ENCODE data around the gene HKDC1. TPM values are rescaled to one million over a fixed set of nuclear protein-coding genes. Genes with fewer than 3 reads are reported as not detected.

HKDC1 gene
- total RNA-seq, 1 experiment from 2014 or later: 0.52 TPM

- Histone ChIP-seq H3K4me3 (ENCODE audit: low read depth, low read length, poor library complexity, severe bottlenecking) (no peak overlapping the region), H3K27ac (ENCODE audit: low read depth, low read length, poor library complexity, severe bottlenecking) (no peak overlapping the region), H3K27me3 (replicated peaks; ENCODE audit: insufficient read depth, low read depth, low read length, poor library complexity) (no peaks in the 10 kb centered on the region), H3K4me1 (ENCODE audit: insufficient read depth, low read length, poor library complexity, severe bottlenecking) (no peaks in the 10 kb centered on the region), H3K9me3 (ENCODE audit: low read depth, low read length, poor library complexity, severe bottlenecking) (no peaks in the 10 kb centered on the region), H3K36me3 (ENCODE audit: insufficient read depth, low read length, poor library complexity, severe bottlenecking) (no peaks in the 10 kb centered on the region)
- BruUV-seq (replicated peaks): no TSS peak
- POLR2A ChIA-PET (ENCODE audit: low non-redundant PET): no interaction called here
- no peak for DNase-seq (ENCODE audit: low spot score)
- no peak for TF ChIP-seq EZH2 (IDR thresholded peaks at IDR 0.05; ENCODE audit: borderline replicate concordance, low read depth, low read length, poor library complexity, severe bottlenecking)
- TF ChIP-seq, protein P1, sequence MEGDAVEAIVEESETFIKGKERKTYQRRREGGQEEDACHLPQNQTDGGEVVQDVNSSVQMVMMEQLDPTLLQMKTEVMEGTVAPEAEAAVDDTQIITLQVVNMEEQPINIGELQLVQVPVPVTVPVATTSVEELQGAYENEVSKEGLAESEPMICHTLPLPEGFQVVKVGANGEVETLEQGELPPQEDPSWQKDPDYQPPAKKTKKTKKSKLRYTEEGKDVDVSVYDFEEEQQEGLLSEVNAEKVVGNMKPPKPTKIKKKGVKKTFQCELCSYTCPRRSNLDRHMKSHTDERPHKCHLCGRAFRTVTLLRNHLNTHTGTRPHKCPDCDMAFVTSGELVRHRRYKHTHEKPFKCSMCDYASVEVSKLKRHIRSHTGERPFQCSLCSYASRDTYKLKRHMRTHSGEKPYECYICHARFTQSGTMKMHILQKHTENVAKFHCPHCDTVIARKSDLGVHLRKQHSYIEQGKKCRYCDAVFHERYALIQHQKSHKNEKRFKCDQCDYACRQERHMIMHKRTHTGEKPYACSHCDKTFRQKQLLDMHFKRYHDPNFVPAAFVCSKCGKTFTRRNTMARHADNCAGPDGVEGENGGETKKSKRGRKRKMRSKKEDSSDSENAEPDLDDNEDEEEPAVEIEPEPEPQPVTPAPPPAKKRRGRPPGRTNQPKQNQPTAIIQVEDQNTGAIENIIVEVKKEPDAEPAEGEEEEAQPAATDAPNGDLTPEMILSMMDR (conservative IDR thresholded peaks at IDR 0.05; ENCODE audit: low read depth, low read length): no peak
- CTCF ChIA-PET: no interaction called here
- intact Hi-C loops (cut with micrococcal nuclease; ENCODE audit: unreplicated experiment): no loop called here
Measured at GRCh38 chr10:69270990-69271389, 50.9 kb downstream of the HKDC1 start.

DNA sequence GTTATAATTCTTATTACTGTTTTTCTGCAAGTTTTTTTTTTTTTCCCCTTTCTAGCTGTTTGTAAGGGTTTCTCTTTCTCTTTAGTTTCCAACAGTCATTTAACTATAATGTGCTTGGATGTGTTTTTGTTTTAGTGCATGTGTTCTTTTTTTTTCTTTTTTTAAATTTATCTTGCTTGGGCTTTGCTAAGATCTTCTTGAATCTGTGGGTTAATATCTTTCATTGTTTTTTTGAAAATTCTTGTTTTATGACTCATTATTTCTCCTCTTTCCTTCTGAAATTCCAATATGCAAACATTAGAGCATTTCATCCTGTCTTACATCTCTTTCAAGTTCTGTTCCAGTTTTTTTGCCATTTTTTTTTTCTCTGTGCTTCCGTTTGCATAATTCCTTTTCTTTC, 52.5 kb downstream of the HKDC1 start:
- H3K27ac ChIP-seq (ENCODE audit: low read depth, low read length, poor library complexity, severe bottlenecking): no peak overlapping the region
- H3K27me3 ChIP-seq (replicated peaks; ENCODE audit: insufficient read depth, low read depth, low read length, poor library complexity): no peaks in the 10 kb centered on the region
- TF ChIP-seq, protein P1 (conservative IDR thresholded peaks at IDR 0.05; ENCODE audit: low read depth, low read length): no peak
- TF ChIP-seq EZH2 (IDR thresholded peaks at IDR 0.05; ENCODE audit: borderline replicate concordance, low read depth, low read length, poor library complexity, severe bottlenecking): no peak
- H3K36me3 ChIP-seq (ENCODE audit: insufficient read depth, low read length, poor library complexity, severe bottlenecking): no peaks in the 10 kb centered on the region
- no peak overlapping the region for H3K4me3 ChIP-seq (ENCODE audit: low read depth, low read length, poor library complexity, severe bottlenecking)
- ChIA-PET CTCF (no interaction called here), POLR2A (ENCODE audit: low non-redundant PET) (no interaction called here)
- H3K9me3 ChIP-seq (ENCODE audit: low read depth, low read length, poor library complexity, severe bottlenecking): no peaks in the 10 kb centered on the region
- intact Hi-C loops (cut with micrococcal nuclease; ENCODE audit: unreplicated experiment): no loop called here
- no peaks in the 10 kb centered on the region for H3K4me1 ChIP-seq (ENCODE audit: insufficient read depth, low read length, poor library complexity, severe bottlenecking)
- BruUV-seq (replicated peaks): no TSS peak
- DNase-seq (ENCODE audit: low spot score): no peak

DNA sequence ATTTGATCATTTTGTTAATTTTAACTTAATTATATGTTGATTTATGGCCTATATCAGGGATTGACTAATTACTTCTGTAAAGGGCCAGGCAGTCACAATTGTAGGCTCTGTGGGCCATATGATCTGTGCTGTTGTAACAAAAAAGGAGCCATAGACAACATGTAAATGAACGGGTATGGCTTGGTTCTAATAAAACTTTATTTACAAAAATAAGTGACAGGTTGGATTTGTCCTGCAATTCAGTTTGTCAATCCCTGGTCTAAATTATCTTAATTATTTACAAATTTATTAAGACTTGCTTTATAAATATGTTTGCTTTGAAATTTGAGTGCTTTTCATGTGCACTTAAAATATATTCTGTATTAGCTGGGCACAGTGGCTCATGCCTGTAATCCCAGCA, 55.3 kb downstream of the HKDC1 start:
- intact Hi-C loops (cut with micrococcal nuclease; ENCODE audit: unreplicated experiment): no loop called here
- BruUV-seq (replicated peaks): no TSS peak
- Histone ChIP-seq H3K4me1 (ENCODE audit: insufficient read depth, low read length, poor library complexity, severe bottlenecking) (no peaks in the 10 kb centered on the region), H3K36me3 (ENCODE audit: insufficient read depth, low read length, poor library complexity, severe bottlenecking) (no peaks in the 10 kb centered on the region), H3K27ac (ENCODE audit: low read depth, low read length, poor library complexity, severe bottlenecking) (no peak overlapping the region), H3K27me3 (replicated peaks; ENCODE audit: insufficient read depth, low read depth, low read length, poor library complexity) (no peaks in the 10 kb centered on the region), H3K9me3 (ENCODE audit: low read depth, low read length, poor library complexity, severe bottlenecking) (no peaks in the 10 kb centered on the region), H3K4me3 (ENCODE audit: low read depth, low read length, poor library complexity, severe bottlenecking) (no peak overlapping the region)
- CTCF ChIA-PET: no interaction called here
- TF ChIP-seq EZH2 (IDR thresholded peaks at IDR 0.05; ENCODE audit: borderline replicate concordance, low read depth, low read length, poor library complexity, severe bottlenecking): no peak
- TF ChIP-seq, protein P1 (conservative IDR thresholded peaks at IDR 0.05; ENCODE audit: low read depth, low read length): no peak
- DNase-seq (ENCODE audit: low spot score): no peak
- POLR2A ChIA-PET (ENCODE audit: low non-redundant PET): no interaction called here
